Endothelial cell of umbilical vein (primary cell): Measurements from ENCODE around the gene ALDH1A2.

ENCODE experiments used
- EZH2 ChIP-seq: IDR thresholded peaks from 2 replicates; pipeline ENCODE4 v1.6.1; 2012; ENCODE audit warnings: borderline replicate concordance, low read depth, mild to moderate bottlenecking, moderate library complexity, low read length, inconsistent platforms; ENCODE audit not compliant: severe bottlenecking
- POLR2A ChIP-seq: IDR thresholded peaks from 2 replicates; pipeline ENCODE4 v1.6.1; 2012; ENCODE audit warnings: low read depth, mild to moderate bottlenecking, control low read depth, low read length
- POLR2AphosphoS5 ChIP-seq: IDR thresholded peaks from 2 replicates; pipeline ENCODE4 v1.6.1; 2012; ENCODE audit warnings: low read depth, mild to moderate bottlenecking, control low read depth, low read length, moderate library complexity; ENCODE audit not compliant: insufficient read depth
- TF ChIP-seq, protein P1 (sequence below), 2 donors: IDR thresholded peaks; 1 replicate in 1 of 2; 2 replicates in 1 of 2; pipeline ENCODE4 v1.5.1; 2011; ENCODE audit warnings: low read length in 2 of 2, mild to moderate bottlenecking in 2 of 2, moderate library complexity in 2 of 2, control low read depth in 1 of 2, inconsistent platforms in 1 of 2, low read depth in 1 of 2; ENCODE audit not compliant: insufficient read depth in 1 of 2; ENCODE audit errors: extremely low read depth in 1 of 2
- TF ChIP-seq, protein P2 (sequence below): IDR thresholded peaks from 2 replicates; pipeline ENCODE4 v1.6.1; 2011; ENCODE audit not compliant: insufficient read depth, insufficient read length

DNA sequence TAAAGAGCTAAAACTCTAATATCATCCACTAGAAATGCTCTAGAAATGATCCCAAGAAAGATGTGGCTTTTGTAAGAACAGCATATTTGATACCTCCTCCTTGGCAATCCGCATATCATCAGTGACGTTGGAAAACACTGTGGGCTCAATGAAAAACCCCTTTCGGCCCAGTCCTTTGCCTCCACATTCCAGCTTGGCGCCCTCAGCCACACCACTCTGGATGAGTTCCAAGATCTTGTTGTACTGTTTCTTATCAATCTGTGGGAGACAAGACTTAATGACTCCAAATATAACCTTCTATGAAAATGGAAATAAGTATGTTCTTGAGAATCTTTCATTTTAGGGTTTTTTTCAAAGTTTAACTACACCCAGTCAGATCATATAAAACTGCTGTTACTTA lies 103.6 kb downstream of the ALDH1A2 start:
- TF ChIP-seq, protein P1, sequence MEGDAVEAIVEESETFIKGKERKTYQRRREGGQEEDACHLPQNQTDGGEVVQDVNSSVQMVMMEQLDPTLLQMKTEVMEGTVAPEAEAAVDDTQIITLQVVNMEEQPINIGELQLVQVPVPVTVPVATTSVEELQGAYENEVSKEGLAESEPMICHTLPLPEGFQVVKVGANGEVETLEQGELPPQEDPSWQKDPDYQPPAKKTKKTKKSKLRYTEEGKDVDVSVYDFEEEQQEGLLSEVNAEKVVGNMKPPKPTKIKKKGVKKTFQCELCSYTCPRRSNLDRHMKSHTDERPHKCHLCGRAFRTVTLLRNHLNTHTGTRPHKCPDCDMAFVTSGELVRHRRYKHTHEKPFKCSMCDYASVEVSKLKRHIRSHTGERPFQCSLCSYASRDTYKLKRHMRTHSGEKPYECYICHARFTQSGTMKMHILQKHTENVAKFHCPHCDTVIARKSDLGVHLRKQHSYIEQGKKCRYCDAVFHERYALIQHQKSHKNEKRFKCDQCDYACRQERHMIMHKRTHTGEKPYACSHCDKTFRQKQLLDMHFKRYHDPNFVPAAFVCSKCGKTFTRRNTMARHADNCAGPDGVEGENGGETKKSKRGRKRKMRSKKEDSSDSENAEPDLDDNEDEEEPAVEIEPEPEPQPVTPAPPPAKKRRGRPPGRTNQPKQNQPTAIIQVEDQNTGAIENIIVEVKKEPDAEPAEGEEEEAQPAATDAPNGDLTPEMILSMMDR (IDR thresholded peaks at IDR 0.05; ENCODE audit: extremely low read depth in 1 of 2, insufficient read depth in 1 of 2, low read depth in 1 of 2, low read length in 2 of 2): no peak
- TF ChIP-seq POLR2AphosphoS5 (no peak), EZH2 (no peak), POLR2A (no peak)
- TF ChIP-seq, protein P2, sequence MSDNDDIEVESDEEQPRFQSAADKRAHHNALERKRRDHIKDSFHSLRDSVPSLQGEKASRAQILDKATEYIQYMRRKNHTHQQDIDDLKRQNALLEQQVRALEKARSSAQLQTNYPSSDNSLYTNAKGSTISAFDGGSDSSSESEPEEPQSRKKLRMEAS: no peak
